ENCODE measurements around the gene COMMD10. TPM values are rescaled to one million over a fixed set of nuclear protein-coding genes. Genes with fewer than 3 reads are reported as not detected.
A peak's percentile ranks its signal among the peaks of the same experiment; 100 is the strongest.

COMMD10 gene
- total RNA-seq, 4 donors from 2014 or later: 10.6 to 34.6 (median 15.2) TPM

- intact Hi-C loops (cut with DNase I; ENCODE audit: low total_unique reads) (no loop called here), in situ Hi-C loops (cut with MboI; ENCODE audit: low sequenced_read_pairs in 4 of 4) (no loop called here)
- Histone ChIP-seq H3K9me3 (no peaks in the 10 kb centered on the region), H3K27ac (no peak overlapping the region), H3K4me1 (no peaks in the 10 kb centered on the region), H3K4me3 (no peak overlapping the region), H3K36me3 (no peaks in the 10 kb centered on the region), H3K27me3 (no peaks in the 10 kb centered on the region)
- DNase-seq (no peak), ATAC-seq (no peak)
- no peak for TF ChIP-seq POLR2A (IDR thresholded peaks at IDR 0.05)
- no peak for TF ChIP-seq CTCF (IDR thresholded peaks at IDR 0.05 in 4 of 5, conservative IDR thresholded peaks at IDR 0.05 in 1 of 5)
Measured at GRCh38 chr5:116276952-116277351, 192.1 kb downstream of the COMMD10 start.

GRCh38 chr5:116280149-116280803 is 195.5 kb downstream of the COMMD10 start:
- no peak for ATAC-seq
- Histone ChIP-seq H3K27ac (no peak overlapping the region), H3K27me3 (no peaks in the 10 kb centered on the region), H3K9me3 (no peaks in the 10 kb centered on the region), H3K36me3 (no peaks in the 10 kb centered on the region), H3K4me3 (no peak overlapping the region), H3K4me1 (no peaks in the 10 kb centered on the region)
- TF ChIP-seq CTCF (IDR thresholded peaks at IDR 0.05 in 4 of 5, conservative IDR thresholded peaks at IDR 0.05 in 1 of 5) (no peak), POLR2A (IDR thresholded peaks at IDR 0.05) (no peak)
- DNase-seq: no peak
- in situ Hi-C loops (cut with MboI; ENCODE audit: low sequenced_read_pairs in 4 of 4): no loop called here
- intact Hi-C loops (cut with DNase I; ENCODE audit: low total_unique reads): no loop called here

- ATAC-seq (no peak), DNase-seq (no peak)
- Histone ChIP-seq H3K27ac (no peak overlapping the region), H3K27me3 (no peaks in the 10 kb centered on the region), H3K36me3 (no peaks in the 10 kb centered on the region), H3K9me3 (no peaks in the 10 kb centered on the region), H3K4me3 (peak overlapping the region in 1 of 4 donors; percentile 8), H3K4me1 (no peaks in the 10 kb centered on the region)
- in situ Hi-C loops (cut with MboI; ENCODE audit: low sequenced_read_pairs in 4 of 4) (no loop called here), intact Hi-C loops (cut with DNase I; ENCODE audit: low total_unique reads) (no loop called here)
- TF ChIP-seq POLR2A (IDR thresholded peaks at IDR 0.05): no peak
- TF ChIP-seq CTCF (IDR thresholded peaks at IDR 0.05 in 4 of 5, conservative IDR thresholded peaks at IDR 0.05 in 1 of 5): no peak
Measured at GRCh38 chr5:116281309-116281708, 196.5 kb downstream of the COMMD10 start.

- no peaks in the 10 kb centered on the region for H3K4me1 ChIP-seq
- H3K27ac ChIP-seq: no peak overlapping the region
- no peak for ATAC-seq
- intact Hi-C loops (cut with DNase I; ENCODE audit: low total_unique reads): no loop called here
- H3K36me3 ChIP-seq: peaks cover 0 to 6% of the 10 kb centered on the region in 2 donors
- TF ChIP-seq POLR2A (IDR thresholded peaks at IDR 0.05) (no peak), CTCF (IDR thresholded peaks at IDR 0.05 in 4 of 5, conservative IDR thresholded peaks at IDR 0.05 in 1 of 5) (no peak)
- peaks cover 0 to 4% (median 0%) of the 10 kb centered on the region in 3 donors for H3K9me3 ChIP-seq
- DNase-seq: no peak
- in situ Hi-C loops (cut with MboI; ENCODE audit: low sequenced_read_pairs in 4 of 4): no loop called here
- H3K27me3 ChIP-seq: no peaks in the 10 kb centered on the region
- H3K4me3 ChIP-seq: no peak overlapping the region
Measured at GRCh38 chr5:116288524-116288923, 203.7 kb downstream of the COMMD10 start.

GRCh38 chr5:116289276-116289675 is 204.5 kb downstream of the COMMD10 start:
- TF ChIP-seq CTCF (IDR thresholded peaks at IDR 0.05 in 4 of 5, conservative IDR thresholded peaks at IDR 0.05 in 1 of 5) (no peak), POLR2A (IDR thresholded peaks at IDR 0.05) (no peak)
- no peak for DNase-seq
- intact Hi-C loops (cut with DNase I; ENCODE audit: low total_unique reads): no loop called here
- peaks cover 0 to 6% of the 10 kb centered on the region in 2 donors for H3K36me3 ChIP-seq
- in situ Hi-C loops (cut with MboI; ENCODE audit: low sequenced_read_pairs in 4 of 4): no loop called here
- no peak for ATAC-seq
- H3K9me3 ChIP-seq: peaks cover 0 to 4% (median 0%) of the 10 kb centered on the region in 3 donors
- H3K27ac ChIP-seq: no peak overlapping the region
- H3K4me1 ChIP-seq: no peaks in the 10 kb centered on the region
- no peak overlapping the region for H3K4me3 ChIP-seq
- H3K27me3 ChIP-seq: no peaks in the 10 kb centered on the region
